ENCODE results near the gene THSD4.

DNA sequence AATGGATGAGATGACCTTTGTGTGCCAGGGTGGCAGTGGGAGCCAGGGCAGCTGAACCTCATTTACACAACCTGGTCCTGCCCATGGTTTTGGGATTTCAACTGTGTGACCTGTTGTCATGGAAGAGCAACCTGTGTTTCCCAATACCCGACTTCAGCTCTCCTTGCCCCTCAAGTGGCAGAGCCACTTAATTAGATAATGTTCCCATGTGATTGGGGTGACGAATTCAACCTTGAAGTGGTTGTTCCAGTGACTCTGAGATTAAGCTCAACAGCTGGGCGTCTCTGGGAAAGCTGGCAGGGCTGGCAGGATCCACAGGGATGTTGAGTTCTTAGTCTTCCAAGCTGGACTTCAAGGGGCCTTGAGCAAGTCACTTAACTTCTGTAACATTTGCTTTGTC is 71.0 kb downstream of the THSD4 start:
- TF ChIP-seq, protein P1, sequence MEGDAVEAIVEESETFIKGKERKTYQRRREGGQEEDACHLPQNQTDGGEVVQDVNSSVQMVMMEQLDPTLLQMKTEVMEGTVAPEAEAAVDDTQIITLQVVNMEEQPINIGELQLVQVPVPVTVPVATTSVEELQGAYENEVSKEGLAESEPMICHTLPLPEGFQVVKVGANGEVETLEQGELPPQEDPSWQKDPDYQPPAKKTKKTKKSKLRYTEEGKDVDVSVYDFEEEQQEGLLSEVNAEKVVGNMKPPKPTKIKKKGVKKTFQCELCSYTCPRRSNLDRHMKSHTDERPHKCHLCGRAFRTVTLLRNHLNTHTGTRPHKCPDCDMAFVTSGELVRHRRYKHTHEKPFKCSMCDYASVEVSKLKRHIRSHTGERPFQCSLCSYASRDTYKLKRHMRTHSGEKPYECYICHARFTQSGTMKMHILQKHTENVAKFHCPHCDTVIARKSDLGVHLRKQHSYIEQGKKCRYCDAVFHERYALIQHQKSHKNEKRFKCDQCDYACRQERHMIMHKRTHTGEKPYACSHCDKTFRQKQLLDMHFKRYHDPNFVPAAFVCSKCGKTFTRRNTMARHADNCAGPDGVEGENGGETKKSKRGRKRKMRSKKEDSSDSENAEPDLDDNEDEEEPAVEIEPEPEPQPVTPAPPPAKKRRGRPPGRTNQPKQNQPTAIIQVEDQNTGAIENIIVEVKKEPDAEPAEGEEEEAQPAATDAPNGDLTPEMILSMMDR (conservative IDR thresholded peaks at IDR 0.05; ENCODE audit: low read length), result no peak
- TF ChIP-seq EZH2phosphoT487 (IDR thresholded peaks at IDR 0.05; ENCODE audit: borderline replicate concordance), result no peak

Measured in Loucy (cell line).